Measurements from ENCODE around the gene AFF3.
A peak's percentile ranks its signal among the peaks of the same experiment; 100 is the strongest.
"Not testable (repeated sequence)": the region's sequence is repeated elsewhere in the genome, so short reads cannot be mapped to it uniquely, and the experiment has no call there.

AFF3 gene

DNA sequence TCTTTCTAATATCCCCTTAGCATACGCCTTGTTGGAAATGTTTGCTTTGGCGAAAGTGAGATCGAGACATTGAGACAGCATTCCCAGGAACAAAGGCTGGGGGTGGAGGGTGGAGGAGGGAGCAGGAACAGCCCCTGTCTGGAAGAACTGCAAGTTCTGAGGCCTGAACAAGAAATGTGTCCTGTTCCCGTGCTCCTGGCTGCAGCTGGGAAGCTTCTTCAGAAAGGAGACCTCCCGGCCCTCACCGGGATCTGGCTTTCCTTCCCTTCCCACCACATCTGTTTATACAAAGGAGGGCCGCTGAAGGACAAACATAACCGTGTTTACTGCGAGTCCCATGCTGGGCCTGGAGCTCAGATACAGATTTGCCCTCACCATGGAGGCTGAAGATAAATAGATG is 35.9 kb downstream of the AFF3 start:
- ATAC-seq (no peak), DNase-seq (no peak)

GRCh38 chr2:100105678-100106054 is 36.7 kb downstream of the AFF3 start:
- DNase-seq (no peak), ATAC-seq (no peak)

DNA sequence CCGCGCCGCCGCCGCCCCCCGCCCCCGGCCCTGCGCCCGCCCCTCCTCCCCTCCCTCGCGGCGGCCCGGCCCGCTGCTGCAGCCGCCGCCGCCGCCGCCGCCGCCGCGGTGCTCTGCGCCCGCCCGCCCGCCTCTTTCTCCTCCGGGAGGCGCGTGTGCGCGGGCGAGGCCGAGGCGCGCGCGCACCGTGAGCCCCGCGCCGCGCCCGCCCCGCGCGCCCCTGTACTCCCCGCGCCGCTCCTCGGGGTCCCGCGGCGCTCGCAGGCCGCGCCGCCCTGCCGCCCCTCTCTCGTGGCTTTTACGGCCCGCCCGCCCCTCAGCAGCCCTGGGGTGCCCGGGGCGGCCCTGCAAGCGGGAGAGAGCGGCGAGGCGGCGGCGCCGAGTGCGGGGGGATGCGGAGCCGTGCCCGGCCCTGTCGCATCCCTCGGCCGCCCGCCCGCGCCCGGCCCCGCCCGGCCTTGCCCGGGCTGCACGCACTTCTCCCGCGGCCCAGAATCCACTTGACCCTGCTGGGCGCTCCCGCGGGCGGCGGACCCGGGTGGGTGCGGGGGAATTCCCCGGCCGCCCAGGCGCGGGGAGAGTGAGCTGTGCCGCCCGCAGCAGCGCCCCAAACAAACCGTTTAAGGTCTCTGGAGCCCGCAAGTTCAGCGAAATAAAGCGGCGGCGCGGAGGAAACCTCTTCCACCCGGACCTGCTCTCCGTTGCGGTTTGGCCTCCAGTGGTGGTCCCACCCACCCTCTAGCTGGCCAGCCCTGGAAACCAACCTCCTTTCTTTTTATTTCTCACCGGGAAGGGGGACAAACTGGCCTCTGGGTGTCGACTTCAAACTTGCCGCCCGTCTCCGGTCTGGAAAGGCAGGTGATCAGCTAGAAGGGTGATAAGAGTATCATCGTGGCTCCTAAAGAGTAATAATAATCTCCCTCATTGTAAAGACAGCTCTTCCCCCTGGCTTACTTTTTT is 37.4 kb downstream of the AFF3 start:
- ATAC-seq (peak; percentile 60), DNase-seq (peak; percentile 30)

DNA sequence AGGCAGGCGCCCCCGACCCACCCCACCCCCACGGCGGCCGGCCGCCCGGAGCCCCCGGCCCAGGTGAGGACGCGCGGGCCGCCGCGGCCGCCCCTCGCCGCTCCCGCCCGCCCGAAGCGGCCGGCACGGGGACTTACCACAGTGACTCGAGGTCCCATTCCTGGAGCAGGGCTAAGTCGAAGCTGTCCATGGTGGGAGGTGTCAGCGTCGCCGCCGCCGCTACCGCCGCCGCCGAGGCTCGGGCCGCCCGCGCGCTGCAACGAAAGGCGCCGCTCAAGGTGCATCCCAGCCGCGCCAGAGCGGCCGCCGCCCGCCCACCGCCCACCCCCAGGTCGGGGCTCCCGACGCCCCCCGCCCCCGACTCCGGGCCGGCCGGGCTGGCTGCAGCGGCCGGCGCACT is 38.1 kb downstream of the AFF3 start:
- ATAC-seq, DNase-seq: not testable (repeated sequence)

GRCh38 chr2:100103527-100104252 is 38.7 kb downstream of the AFF3 start:
- not testable (repeated sequence) for DNase-seq, ATAC-seq

DNA sequence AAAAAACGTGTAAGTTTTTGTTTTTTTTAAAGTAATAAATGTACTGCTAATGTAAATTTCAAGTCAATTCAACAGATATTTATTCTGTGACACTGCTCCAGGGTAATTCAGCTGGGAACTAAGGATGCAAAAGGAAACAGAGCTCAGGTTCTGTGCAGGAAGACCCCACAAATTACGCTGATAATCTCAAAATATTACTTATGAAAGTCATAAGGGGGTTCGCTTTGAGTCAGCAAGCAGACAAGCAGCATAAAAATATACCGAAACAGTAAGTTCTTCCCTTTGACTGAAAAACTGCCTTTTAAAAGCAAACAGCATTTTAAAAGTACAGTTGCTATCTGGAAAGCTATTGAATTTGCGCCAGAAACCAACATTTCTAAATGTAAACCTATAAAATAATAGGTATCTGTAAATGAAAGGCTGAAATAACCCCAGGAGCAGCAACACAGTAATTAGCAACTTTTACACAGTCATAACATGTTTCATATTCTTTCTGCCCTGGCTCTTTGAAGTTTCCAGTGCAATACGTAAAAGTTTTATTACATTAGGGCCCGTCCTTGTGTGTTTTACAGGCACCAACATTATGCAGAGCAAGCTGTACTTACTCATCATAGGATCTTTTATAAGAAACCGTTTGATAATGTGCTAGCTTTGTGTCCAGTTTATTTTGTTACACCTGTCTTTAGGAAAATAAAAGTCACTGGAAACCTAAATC is 39.8 kb downstream of the AFF3 start:
- DNase-seq, ATAC-seq: not testable (repeated sequence)

DNA sequence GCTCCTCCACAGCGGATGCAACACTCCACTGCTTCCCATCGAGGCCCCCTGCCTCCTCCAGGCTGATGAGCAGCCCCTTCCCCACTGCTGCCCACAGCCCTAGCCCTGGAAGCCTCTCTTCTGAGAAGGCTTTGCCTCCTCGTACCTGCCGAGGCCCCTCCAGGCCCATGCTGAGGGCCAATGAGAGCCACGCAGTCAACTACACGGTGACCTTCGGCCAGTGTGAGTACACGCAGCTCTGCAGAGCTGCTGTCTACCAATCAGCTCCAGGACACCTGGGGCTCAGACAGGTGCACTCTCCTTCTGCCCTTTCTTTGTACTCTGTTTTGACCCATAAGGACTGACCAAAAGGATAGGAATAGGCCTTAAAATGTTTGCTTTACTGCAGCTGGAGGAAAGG is 43.5 kb downstream of the AFF3 start:
- not testable (repeated sequence) for ATAC-seq, DNase-seq

GRCh38 chr2:100097611-100098294 is 44.6 kb downstream of the AFF3 start:
- ATAC-seq, DNase-seq: not testable (repeated sequence)

GRCh38 chr2:100095845-100096244 is 46.5 kb downstream of the AFF3 start:
- not testable (repeated sequence) for ATAC-seq, DNase-seq

GRCh38 chr2:100091807-100092206 is 50.6 kb downstream of the AFF3 start:
- not testable (repeated sequence) for DNase-seq, ATAC-seq

GRCh38 chr2:100085744-100086143 is 56.6 kb downstream of the AFF3 start:
- DNase-seq, ATAC-seq: not testable (repeated sequence)

DNA sequence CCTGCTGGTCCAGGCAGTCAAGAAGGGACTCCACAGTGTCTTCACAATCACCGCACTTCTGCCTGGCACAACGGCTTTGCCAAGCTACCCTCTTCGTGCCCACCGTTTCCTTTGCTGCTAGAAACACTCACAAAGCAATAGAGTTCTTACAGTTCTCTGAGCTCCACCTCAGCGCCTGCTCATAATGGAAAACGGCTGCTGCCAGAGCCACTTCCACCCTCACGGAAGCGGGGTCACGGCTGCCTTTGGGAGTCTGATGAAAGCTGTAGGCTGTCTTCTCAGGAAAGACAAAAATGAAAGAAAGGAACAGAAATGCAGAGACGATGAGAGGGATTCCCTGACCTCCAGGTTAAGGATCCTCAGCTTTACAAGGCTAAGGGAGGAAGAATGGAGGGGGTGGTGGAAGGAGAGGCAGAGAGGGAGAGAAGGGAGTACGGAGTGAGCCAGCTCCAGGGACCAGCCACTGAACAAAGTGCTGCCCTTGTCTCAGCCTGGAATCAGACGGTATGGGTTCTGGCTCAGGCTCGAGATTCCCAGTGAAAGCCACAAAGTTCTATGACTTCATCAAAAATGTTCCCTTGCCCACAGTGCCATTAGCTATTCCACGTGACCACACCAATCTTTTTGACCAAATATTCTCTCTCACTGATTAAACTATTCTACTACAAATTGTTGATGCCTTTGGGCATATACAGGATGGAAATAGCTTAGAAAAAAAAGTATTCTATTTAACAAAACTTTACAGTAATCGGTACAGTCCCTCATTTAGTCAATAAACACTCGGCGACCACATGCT is 58.8 kb downstream of the AFF3 start:
- not testable (repeated sequence) for ATAC-seq, DNase-seq

- DNase-seq, ATAC-seq: not testable (repeated sequence)
Measured at GRCh38 chr2:100082302-100082978, 60.0 kb downstream of the AFF3 start.

DNA sequence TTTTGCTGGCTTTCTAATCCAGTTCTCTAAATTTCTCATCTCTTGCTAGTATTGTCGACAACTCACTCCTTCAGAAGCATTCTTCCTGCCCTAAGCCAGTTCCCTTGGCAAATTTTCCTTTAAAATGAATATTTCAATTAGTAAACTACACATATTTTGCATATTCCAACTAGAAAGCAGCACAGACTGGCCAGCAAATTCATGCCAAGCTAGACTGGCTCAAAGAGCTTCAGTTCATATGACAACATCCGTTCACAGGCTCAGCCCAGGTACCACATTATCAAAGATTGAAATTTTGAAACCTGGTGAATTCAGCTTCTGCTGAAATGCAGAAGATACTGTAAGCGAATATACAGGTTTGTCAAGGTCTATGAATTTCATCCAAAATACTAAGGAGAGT is 64.5 kb downstream of the AFF3 start:
- ATAC-seq: no peak
- no peak for DNase-seq

GRCh38 chr2:100077456-100077855 is 64.9 kb downstream of the AFF3 start:
- ATAC-seq (no peak), DNase-seq (no peak)

- DNase-seq (no peak), ATAC-seq (no peak)
Measured at GRCh38 chr2:100075532-100075931, 66.9 kb downstream of the AFF3 start.

- no peak for ATAC-seq
- no peak for DNase-seq
Measured at GRCh38 chr2:100073110-100073509, 69.3 kb downstream of the AFF3 start.

DNA sequence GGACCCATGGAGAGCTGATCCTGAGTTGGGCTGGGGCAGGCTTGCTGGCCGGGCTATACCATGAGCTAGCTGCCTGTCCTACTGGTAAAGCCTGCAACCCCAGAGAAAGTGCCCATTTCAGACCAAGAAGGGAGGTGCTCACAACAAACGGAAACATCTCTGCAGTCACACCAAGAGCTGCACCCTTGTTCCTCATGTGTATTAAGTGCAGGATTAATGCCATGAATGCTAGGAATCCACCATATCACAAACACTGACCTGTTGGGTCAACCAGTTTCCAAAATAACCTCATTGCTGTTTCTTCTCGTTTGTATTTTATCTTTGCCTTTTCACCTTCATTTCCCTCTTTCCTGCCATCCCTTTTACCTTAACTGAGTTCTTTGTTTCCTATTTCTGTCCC is 69.9 kb downstream of the AFF3 start:
- ATAC-seq: no peak
- DNase-seq: no peak

- peak; percentile 79 for ATAC-seq
- DNase-seq: peak; percentile 32
Measured at GRCh38 chr2:100071335-100072043, 70.9 kb downstream of the AFF3 start.

- no peak for DNase-seq
- ATAC-seq: no peak
Measured at GRCh38 chr2:100070078-100070477, 72.3 kb downstream of the AFF3 start.
